Measurements from ENCODE around the gene STOML3. TPM values are rescaled to one million over a fixed set of nuclear protein-coding genes. Genes with fewer than 3 reads are reported as not detected.

The STOML3 gene
- polyA plus RNA-seq, 4 donors = 0.08 TPM; not detected in 3

DNA sequence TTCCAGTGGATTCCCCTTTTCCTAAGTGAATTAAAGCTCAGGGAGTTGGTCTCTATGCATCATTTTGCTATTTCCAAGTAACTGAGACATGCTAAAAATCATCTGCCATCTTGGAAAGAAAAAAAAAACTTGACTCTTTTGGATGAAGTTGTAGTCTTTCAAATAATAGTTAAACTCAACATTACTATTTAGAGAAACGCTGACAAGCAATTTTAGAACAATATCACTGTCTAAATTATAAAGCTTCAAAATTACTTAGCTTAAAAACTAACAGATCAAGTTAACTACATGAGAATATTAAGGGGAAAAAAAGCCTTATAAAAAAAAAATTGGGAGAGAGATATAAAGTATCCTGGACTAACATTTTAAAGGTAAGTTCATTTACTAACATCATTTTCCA is 68.5 kb downstream of the STOML3 start:
- DNase-seq (ENCODE audit: low read depth in 4 of 4, low spot score in 3 of 4) = no peak

DNA sequence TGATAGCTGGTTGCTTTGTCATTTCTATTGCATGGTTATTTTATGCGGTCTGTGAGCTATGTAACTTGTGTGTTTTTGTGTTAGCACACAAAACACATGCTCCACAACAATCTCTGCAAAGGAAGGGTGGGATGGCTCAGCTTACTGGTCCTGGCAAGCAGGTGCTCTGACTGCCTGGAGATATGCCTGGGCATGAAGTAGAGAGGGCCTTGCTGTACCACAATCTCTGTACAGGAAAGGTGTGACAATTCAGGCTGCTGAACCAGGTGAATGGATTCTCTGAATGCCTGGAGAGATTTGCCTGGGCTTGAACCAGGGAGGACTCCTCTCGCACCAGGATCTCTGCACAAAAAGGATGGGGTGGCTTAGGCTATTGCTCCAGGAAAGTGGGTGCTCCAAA is 69.5 kb downstream of the STOML3 start:
- no peak for DNase-seq (ENCODE audit: low read depth in 4 of 4, low spot score in 3 of 4)

Other genes starting within 250 kb of the STOML3 start
- gene PROSER1, start 47.3 kb upstream of the STOML3 start, polyA plus RNA-seq (ENCODE audit: insufficient read length in 4 of 4) = 10 to 100 TPM; 28.5 to 48.4 (median 33.9) TPM
- gene NHLRC3, start 47.6 kb upstream of the STOML3 start, polyA plus RNA-seq (ENCODE audit: insufficient read length in 4 of 4) = 10 to 100 TPM; 34.7 to 48.5 (median 42.0) TPM